Mucosa of descending colon (tissue), 3 donors: ENCODE data around the gene MSI2. TPM values are rescaled to one million over a fixed set of nuclear protein-coding genes. Genes with fewer than 3 reads are reported as not detected.

Experiments
- ATAC-seq: fragments of 200-7000 bp; cut with Tn5 transposase; one replicate; pipeline ENCODE4 v1.9.1; 2020; ENCODE audit warnings: mild to moderate bottlenecking, moderate library complexity
- DNase-seq, 3 donors: peaks; one replicate each; pipeline ENCODE4 v3.0.0-alpha.2; 2020
- H3K36me3 ChIP-seq: fragments of 200-600 bp; one replicate; pipeline ENCODE4 v1.8.0; 2021; ENCODE audit warnings: low read depth, mild to moderate bottlenecking
- H3K4me1 ChIP-seq: fragments of 200-600 bp; one replicate; pipeline ENCODE4 v1.8.0; 2021; ENCODE audit warnings: low read depth, mild to moderate bottlenecking
- H3K4me3 ChIP-seq: fragments of 200-600 bp; one replicate; pipeline ENCODE4 v1.8.0; 2021; ENCODE audit warnings: mild to moderate bottlenecking
- H3K9me3 ChIP-seq: fragments of 200-600 bp; one replicate; pipeline ENCODE4 v1.8.0; 2021; ENCODE audit warnings: mild to moderate bottlenecking
- intact Hi-C, 2 donors: fragments of 100-400 bp; cut with DNase I in 1 of 2; cut with micrococcal nuclease in 1 of 2; formaldehyde crosslinking; loops; one replicate each; pipeline versions ENCODE4 v1.11.0 to v1.11.1; 2022; cut with DNase I, micrococcal nuclease
- total RNA-seq, 3 donors: library from RNA; stranded (reverse); fragmentation: NEBNext Ultra II Directional in 2 of 3; extraction: Animal tissue kit (Norgen Biotek cat#: 25700) in 2 of 3; gene quantifications; one replicate each; pipeline versions ENCODE4 v1.2.1 to v1.2.4, GENCODE V29; 2021 to 2023
- TF ChIP-seq, protein P1 (sequence below): fragments of 200-600 bp; IDR thresholded peaks from one replicate; pipeline ENCODE4 v1.8.0; 2022; ENCODE audit warnings: antibody characterized with exemption, mild to moderate bottlenecking
- donor health status: DM: no; HTN: no; CAD: no; lungs with moderate emphysema.
- donor health status: DM: no; HTN: no; CAD: no.
- donor health status: DM: no; HTN: yes; CAD: no.

The MSI2 gene
- total RNA-seq, 3 donors from 2014 or later: 60.0 to 72.6 (median 65.7) TPM

GRCh38 chr17:57609125-57609877 lies 353.0 kb downstream of the MSI2 start:
- H3K9me3 ChIP-seq: no peaks in the 10 kb centered on the region
- no peak for ATAC-seq
- peaks cover 20% of the 10 kb centered on the region for H3K4me1 ChIP-seq
- H3K36me3 ChIP-seq: no peaks in the 10 kb centered on the region
- intact Hi-C loops: loop anchor here in 1 of 2 donors (10.0 kb wide), 1 partner anchor 56 kb away; no protein-coding TSS in a partner anchor
- no peak overlapping the region for H3K4me3 ChIP-seq
- DNase-seq: no peak
- TF ChIP-seq, protein P1, sequence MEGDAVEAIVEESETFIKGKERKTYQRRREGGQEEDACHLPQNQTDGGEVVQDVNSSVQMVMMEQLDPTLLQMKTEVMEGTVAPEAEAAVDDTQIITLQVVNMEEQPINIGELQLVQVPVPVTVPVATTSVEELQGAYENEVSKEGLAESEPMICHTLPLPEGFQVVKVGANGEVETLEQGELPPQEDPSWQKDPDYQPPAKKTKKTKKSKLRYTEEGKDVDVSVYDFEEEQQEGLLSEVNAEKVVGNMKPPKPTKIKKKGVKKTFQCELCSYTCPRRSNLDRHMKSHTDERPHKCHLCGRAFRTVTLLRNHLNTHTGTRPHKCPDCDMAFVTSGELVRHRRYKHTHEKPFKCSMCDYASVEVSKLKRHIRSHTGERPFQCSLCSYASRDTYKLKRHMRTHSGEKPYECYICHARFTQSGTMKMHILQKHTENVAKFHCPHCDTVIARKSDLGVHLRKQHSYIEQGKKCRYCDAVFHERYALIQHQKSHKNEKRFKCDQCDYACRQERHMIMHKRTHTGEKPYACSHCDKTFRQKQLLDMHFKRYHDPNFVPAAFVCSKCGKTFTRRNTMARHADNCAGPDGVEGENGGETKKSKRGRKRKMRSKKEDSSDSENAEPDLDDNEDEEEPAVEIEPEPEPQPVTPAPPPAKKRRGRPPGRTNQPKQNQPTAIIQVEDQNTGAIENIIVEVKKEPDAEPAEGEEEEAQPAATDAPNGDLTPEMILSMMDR: no peak

DNA sequence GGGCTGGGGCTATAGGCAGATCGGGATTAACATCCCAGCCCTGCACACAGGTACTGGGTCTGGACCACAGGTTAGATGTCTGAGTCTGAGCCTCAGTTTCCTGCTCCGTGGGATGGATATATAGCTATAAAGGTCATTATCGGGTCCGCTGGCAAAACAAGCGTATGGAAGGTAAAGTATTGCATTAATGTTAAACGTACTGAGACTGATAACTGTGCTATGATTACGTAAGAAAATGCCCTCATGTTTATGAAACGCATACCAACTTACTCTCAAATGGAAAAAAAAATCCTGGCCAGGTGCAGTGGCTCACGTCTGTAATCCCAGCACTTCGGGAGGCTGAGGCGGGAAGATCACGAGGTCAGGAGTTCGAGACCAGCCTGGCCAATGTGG lies 353.6 kb downstream of the MSI2 start:
- DNase-seq (no peak), ATAC-seq (no peak)
- intact Hi-C loops: loop anchor here in 1 of 2 donors (10.0 kb wide), 1 partner anchor 55 kb away; no protein-coding TSS in a partner anchor
- H3K4me3 ChIP-seq: no peak overlapping the region
- TF ChIP-seq, protein P1: no peak
- H3K36me3 ChIP-seq: no peaks in the 10 kb centered on the region
- peaks cover 18% of the 10 kb centered on the region for H3K4me1 ChIP-seq
- H3K9me3 ChIP-seq: no peaks in the 10 kb centered on the region

DNA sequence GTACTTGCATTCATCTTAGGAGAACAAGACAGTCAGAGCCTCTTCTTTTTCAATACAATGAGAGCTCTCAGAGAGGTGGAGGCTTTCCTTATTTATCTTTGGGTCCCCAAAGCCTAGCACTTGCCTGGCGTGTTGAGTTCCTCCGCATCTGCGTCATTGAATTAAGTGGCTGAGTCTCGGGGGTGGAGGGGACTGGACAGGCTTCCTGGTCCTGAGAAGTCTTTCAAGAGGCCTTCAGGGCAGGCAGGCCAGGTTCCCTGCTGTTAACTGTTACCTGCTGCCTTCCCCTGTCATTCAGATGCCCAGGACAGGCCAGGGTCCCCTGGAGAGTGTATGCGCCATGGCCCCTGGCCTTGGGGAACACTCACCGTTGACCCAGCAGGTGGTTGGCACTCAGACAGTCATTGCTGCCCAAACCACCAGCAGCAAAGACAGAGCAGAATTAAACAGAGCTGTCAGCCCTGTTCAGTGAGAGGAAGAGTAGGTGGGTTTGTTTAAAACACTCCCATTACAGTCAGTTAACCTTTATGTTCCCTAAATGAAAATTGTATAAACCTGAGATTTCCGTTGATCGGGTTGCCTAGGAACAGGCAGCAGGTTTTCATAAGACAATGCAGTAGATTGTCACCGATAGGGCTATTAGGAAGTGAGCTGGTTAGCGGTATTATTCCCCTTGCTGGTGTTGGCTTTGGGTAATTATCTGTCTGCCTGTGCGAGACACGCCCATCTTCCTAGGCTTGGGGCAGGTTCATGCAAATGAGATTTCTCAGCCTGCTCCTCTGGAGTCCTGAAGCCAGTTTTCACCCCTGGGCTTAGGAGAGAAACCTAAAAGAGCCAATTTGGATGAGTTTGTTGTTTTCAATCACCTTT lies 356.1 kb downstream of the MSI2 start:
- ATAC-seq (peak; percentile 85), DNase-seq (no peak)
- TF ChIP-seq, protein P1: no peak
- H3K9me3 ChIP-seq: no peaks in the 10 kb centered on the region
- intact Hi-C loops: no loop called here
- H3K36me3 ChIP-seq: no peaks in the 10 kb centered on the region
- no peaks in the 10 kb centered on the region for H3K4me1 ChIP-seq
- no peak overlapping the region for H3K4me3 ChIP-seq

DNA sequence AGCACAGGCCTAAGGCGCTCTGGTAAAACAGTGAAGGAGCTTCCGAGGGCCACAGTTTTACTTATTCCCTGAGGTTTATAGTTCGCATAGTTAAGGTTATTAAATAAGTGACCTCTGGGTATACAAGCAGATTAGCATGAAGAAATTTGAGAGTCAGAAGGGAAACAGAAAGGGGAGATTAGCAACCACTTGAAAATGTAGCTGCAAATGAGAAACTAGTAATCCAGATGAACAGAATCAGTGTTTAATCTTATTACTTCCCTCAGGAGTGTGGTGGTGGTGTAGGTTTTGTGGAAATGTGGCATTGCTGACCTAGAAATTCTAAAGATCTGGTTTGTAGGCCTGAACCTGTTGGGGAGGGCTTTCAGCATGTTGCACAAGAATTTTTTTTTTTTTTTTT lies 358.4 kb downstream of the MSI2 start:
- intact Hi-C loops: no loop called here
- Histone ChIP-seq H3K4me3 (no peak overlapping the region), H3K4me1 (no peaks in the 10 kb centered on the region), H3K36me3 (no peaks in the 10 kb centered on the region), H3K9me3 (no peaks in the 10 kb centered on the region)
- no peak for DNase-seq
- TF ChIP-seq, protein P1: no peak
- no peak for ATAC-seq

GRCh38 chr17:57615836-57616757 lies 359.8 kb downstream of the MSI2 start:
- TF ChIP-seq, protein P1: no peak
- Histone ChIP-seq H3K36me3 (no peaks in the 10 kb centered on the region), H3K4me1 (no peaks in the 10 kb centered on the region), H3K9me3 (no peaks in the 10 kb centered on the region), H3K4me3 (no peak overlapping the region)
- intact Hi-C loops: no loop called here
- ATAC-seq (no peak), DNase-seq (no peak)
